ENCODE data around the gene CLCF1.

The CLCF1 gene

DNA sequence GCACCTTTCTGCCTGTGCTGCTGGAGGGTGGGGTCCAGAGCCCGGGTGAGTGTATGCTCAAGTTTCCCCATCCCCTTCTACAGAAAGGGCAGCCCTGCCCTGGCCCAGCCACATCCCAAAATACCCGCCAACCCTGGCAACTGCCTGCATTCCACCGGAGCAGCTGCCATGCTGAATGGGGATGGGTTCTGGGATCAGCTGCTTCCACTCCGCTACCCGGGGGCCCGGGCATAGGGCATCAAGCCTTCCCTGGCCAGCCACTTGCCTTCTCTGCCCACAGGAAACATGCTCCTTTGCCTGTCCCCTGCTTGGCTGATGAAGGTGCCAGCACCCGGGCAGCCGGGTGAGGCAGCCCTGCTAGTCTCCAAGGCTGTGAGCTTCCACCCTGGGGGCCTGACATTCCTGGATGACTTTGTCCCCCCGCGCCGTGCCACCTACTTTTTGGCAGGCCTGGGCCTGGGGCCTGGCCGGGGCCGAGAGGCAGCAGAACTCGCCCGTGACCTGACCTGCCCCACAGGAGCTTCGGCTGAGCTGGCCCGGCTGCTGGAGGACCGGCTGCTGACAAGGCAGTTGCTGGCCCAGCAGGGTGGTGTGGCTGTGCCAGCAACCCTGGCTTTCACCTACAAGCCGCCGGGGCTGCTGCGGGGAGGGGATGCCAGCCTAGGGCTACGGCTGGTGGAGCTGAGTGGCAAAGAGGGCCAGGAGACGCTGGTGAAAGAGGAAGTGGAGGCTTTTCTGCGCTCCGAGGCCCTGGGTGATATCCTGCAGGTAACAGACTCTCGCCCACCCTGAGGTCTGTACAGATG is 45.3 kb upstream of the CLCF1 start:
- peak overlapping the region; percentile 97 for H3K27ac ChIP-seq
- TF ChIP-seq, protein P1, sequence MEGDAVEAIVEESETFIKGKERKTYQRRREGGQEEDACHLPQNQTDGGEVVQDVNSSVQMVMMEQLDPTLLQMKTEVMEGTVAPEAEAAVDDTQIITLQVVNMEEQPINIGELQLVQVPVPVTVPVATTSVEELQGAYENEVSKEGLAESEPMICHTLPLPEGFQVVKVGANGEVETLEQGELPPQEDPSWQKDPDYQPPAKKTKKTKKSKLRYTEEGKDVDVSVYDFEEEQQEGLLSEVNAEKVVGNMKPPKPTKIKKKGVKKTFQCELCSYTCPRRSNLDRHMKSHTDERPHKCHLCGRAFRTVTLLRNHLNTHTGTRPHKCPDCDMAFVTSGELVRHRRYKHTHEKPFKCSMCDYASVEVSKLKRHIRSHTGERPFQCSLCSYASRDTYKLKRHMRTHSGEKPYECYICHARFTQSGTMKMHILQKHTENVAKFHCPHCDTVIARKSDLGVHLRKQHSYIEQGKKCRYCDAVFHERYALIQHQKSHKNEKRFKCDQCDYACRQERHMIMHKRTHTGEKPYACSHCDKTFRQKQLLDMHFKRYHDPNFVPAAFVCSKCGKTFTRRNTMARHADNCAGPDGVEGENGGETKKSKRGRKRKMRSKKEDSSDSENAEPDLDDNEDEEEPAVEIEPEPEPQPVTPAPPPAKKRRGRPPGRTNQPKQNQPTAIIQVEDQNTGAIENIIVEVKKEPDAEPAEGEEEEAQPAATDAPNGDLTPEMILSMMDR (conservative IDR thresholded peaks at IDR 0.05), result no peak

DNA sequence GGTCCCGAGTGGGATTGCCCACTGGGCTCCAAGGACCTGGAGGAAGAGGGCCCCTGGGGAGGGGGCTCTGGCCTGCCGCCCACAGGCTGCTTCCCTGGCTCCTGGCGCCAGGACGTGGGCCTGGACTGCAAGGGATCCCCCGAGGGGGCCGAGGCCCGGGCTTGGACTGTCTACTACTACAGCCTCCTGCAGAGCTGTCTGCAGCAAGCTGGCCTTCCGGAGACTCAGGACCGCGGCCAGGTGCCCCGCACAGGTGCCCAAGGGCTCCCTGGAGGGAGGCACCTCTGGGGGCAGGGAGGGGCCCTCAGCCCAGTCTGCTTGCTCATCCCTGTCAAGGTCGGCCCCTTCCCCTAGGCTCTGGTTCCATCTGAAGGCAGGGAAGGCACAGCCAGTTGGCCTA is 44.0 kb upstream of the CLCF1 start:
- TF ChIP-seq, protein P1 (conservative IDR thresholded peaks at IDR 0.05), result no peak
- H3K27ac ChIP-seq, result no peak overlapping the region

DNA sequence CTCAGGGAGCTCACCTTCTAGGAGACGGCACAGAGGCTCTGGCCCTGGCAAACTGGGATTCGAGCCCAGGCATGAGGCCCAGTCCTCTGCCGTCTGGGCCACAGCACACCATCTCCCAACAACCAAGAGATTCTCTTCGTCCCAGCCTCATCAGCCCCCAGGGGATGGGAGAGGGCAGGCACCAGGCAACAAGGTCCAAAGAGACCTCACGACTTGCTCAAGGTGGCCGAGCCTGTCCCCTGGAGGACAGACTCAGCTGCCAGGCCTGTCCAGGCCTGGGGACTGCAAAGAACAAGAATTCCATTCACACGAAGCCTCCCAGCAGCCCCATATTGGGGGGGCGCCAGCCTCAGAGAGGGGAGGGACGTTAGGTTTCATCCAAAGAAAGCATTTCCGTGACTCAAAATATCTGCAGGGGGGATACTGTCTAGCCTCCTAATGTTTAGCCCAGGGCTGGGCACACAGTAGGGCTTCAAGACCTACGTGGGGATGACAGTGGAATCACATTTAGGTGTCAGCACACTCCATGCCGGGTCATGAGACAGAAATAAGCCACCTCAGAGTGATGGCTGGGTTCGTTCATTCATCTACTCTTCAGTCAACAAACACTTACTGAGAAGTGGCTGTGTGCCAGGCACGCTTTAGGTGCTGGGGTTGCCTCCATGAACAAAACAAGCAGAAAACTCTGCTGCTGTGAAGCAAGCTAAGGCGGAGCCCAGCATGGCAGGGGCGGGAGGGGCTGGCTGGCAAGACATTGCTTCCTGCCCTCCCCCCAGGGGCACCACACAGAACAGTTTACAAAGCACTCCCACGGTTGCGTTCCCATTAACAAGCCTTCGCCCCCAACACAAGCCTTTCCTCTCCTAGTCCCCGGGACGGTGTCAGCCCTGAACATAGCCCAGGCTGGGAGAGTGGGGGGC is 43.3 kb upstream of the CLCF1 start:
- TF ChIP-seq, protein P1 (conservative IDR thresholded peaks at IDR 0.05), result no peak
- H3K27ac ChIP-seq, result no peak overlapping the region; the same call in 1 of the 2 replicates

DNA sequence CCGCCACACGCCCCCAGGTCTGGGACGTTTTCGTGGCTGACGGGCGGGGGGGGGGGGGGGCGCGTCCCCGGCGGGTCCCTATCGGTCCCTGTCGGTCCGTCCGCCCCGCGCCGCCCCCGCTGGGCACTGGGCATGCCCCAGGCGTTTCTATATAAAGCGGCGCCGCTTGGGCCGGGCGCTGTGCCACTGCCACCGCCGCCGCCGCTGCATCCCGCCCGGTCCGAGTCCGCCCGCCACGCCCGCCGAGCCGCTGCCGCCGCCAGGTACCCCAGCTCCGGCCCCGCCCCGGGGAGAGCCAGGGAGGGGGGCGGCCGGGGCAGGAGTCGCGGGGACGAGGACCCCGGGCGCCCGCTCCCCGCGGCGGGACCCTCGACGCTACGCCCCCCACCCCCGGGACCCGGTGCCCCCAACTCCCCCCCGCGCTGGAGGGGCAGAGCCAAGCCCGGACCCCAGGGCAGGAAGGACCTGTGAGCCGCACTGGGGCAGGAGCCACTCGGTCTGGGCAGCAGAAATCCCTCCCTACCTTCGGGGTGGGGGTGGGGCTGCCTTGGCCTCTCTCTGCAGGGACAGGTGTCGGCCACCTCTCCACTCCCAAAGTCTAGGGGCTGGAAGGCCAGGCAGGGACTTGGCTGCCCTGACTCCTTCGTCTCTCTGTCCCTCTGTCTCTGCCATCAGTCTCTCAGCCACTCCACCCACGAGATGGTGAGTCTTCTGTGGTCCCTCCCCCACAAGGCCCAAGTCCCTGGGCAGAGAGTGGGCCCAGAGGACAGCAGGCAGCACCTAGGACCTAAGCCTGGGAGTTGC is 42.3 kb upstream of the CLCF1 start, which contains the start of gene CARNS1:
Gene CARNS1 (plus strand): TSS at position 178 of the 804 bp plus-strand sequence. CDS start 522 bp downstream, at position 700.
- TF ChIP-seq, protein P1 (conservative IDR thresholded peaks at IDR 0.05), result no peak
- peak within 1 kb of the TSS; percentile 56; the same call in 1 of the 2 replicates for H3K27ac ChIP-seq

DNA sequence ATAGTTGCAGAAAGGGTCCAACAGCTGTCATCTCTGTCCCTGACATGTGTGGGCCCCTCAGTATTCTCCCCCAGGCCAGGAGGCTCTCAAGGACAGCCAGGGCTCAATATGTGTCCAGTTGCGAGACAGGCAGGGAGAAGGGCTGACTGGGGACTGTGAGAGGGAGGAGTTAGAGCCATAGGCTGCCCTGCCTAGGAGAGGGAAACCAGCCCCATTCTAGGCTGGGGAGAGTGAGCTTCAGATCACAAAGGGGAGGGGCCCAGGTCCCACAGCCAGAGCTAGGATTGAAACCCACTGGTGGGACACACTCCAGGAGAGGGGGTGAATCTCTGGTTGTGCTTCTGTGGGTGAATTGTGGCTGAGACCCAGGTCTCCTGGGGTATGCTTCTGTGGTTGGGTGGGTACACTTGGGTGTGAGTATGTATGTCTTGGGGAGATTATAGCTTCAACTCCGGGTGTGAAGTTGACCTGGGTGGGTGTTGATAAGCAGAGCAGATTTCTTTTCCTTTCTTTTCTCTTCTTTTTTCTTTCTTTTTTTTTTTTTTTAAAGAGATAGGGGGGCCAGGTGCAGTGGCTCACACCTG is 40.0 kb upstream of the CLCF1 start:
- TF ChIP-seq, protein P1 (conservative IDR thresholded peaks at IDR 0.05), result no peak
- H3K27ac ChIP-seq, result no peak overlapping the region

DNA sequence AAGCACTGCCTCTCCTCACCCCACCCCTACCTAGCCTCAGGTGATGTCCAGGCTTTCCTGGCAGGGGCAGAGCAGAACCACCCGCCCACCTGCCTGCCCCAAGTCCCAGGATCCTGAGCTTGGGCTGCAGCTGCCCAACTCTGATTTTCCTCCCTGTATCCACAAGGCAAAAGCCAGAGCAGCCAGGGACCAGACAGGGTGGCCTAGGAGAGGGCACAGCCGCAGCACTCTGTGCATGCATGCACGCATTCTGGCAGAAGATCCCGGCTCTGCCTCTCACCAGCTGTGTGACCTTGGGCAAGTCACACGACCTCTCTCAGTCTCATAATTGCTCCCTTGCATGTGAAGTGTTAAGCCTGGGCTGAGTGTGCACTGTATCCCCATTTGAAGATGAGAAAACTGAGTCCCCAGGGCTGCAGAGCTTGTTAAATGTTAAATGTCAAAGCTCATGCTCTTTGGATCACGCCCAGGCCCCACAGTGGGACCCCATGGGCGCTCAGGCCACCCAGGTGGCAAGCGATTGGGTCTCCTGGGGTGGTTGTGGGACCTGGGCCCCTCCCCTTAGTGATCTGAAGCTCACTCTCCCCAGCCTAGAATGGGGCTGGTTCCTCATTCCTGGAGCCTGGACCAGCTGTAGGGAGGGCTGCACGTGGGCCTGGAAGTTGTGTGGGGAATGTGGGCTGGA is 39.2 kb upstream of the CLCF1 start:
- TF ChIP-seq, protein P1 (conservative IDR thresholded peaks at IDR 0.05), result no peak
- H3K27ac ChIP-seq, result no peak overlapping the region

All from VCaP (cell line).